ENCODE results near the gene RBM7.

RBM7 gene

GRCh38 chr11:114396916-114397315 lies 3.5 kb upstream of the RBM7 start:
- DNase-seq (ENCODE audit: low read depth, low spot score): no peak

- DNase-seq (ENCODE audit: low read depth, low spot score): no peak
Observed at GRCh38 chr11:114397349-114397982, 3.0 kb upstream of the RBM7 start.

- DNase-seq (ENCODE audit: low read depth, low spot score): no peak
Observed at GRCh38 chr11:114398303-114398920, 2.1 kb upstream of the RBM7 start.

- no peak for DNase-seq (ENCODE audit: low read depth, low spot score)
Observed at GRCh38 chr11:114399490-114400215, 813 bp upstream of the RBM7 start.

- no peak for DNase-seq (ENCODE audit: low read depth, low spot score)
Observed at GRCh38 chr11:114400915-114401223, 403 bp downstream of the RBM7 start.

- DNase-seq (ENCODE audit: low read depth, low spot score): no peak
Observed at GRCh38 chr11:114401311-114401710, 845 bp downstream of the RBM7 start.

- DNase-seq (ENCODE audit: low read depth, low spot score): no peak
Observed at GRCh38 chr11:114412946-114413345, 12.5 kb downstream of the RBM7 start.

GRCh38 chr11:114413958-114414357 lies 13.5 kb downstream of the RBM7 start:
- DNase-seq (ENCODE audit: low read depth, low spot score): peak; percentile 25

- DNase-seq (ENCODE audit: low read depth, low spot score): no peak
Observed at GRCh38 chr11:114416441-114416961, 16.0 kb downstream of the RBM7 start.

GRCh38 chr11:114426280-114426679 lies 25.8 kb downstream of the RBM7 start:
- peak; percentile 33 for DNase-seq (ENCODE audit: low read depth, low spot score)

- no peak for DNase-seq (ENCODE audit: low read depth, low spot score)
Observed at GRCh38 chr11:114430290-114430689, 29.8 kb downstream of the RBM7 start.

- DNase-seq (ENCODE audit: low read depth, low spot score): no peak
Observed at GRCh38 chr11:114432893-114433292, 32.4 kb downstream of the RBM7 start.

- DNase-seq (ENCODE audit: low read depth, low spot score): no peak
Observed at GRCh38 chr11:114433376-114433775, 32.9 kb downstream of the RBM7 start.

- DNase-seq (ENCODE audit: low read depth, low spot score): peak; percentile 65
Observed at GRCh38 chr11:114438303-114438702, 37.8 kb downstream of the RBM7 start.

GRCh38 chr11:114439229-114440120 lies 39.0 kb downstream of the RBM7 start, which contains the start of gene REXO2:
Gene REXO2, plus strand, starts transcription at chr11:114439467. Its CDS starts 62 bp downstream, at chr11:114439529.
- DNase-seq (ENCODE audit: low read depth, low spot score): peak; percentile 94

- no peak for DNase-seq (ENCODE audit: low read depth, low spot score)
Observed at GRCh38 chr11:114440121-114440860, 39.8 kb downstream of the RBM7 start.

- DNase-seq (ENCODE audit: low read depth, low spot score): no peak
Observed at GRCh38 chr11:114440971-114441763, 40.7 kb downstream of the RBM7 start.

GRCh38 chr11:114441921-114442320 lies 41.5 kb downstream of the RBM7 start:
- DNase-seq (ENCODE audit: low read depth, low spot score): no peak

- DNase-seq (ENCODE audit: low read depth, low spot score): no peak
Observed at GRCh38 chr11:114442536-114442935, 42.1 kb downstream of the RBM7 start.

GRCh38 chr11:114447444-114447843 lies 47.0 kb downstream of the RBM7 start:
- DNase-seq (ENCODE audit: low read depth, low spot score): no peak

All from ELF-1 (cell line).